GM21723 (cell line): Measurements from ENCODE around the gene KRTAP1-4.
"Not testable (repeated sequence)": the region's sequence is repeated elsewhere in the genome, so short reads cannot be mapped to it uniquely, and the experiment has no call there.

ENCODE experiments used
- ATAC-seq: cut with Tn5 transposase; IDR thresholded peaks from one replicate; pipeline ENCODE4 v1.9.1; 2021; ENCODE audit warnings: mild to moderate bottlenecking, moderate library complexity; ENCODE audit not compliant: unreplicated experiment

Gene KRTAP1-4

DNA sequence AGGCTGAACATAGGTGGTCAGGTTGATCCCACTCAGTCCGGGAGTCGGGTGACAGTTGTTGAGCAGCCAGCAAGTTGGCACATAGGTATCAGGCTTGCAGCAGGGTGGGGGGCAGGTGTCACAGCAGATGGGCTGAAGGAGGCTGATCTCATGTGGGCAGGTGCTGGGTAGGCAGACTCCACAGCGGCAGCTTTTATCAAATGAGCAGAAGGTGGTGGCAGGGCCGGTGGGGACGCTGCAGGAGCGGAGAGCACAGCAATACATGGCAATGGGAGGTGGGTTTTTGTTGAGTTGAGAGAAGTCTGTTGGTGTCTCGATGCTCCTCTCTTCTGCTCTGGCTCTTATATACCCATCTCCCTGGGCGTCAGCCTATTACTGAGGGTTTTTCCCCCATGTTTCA is 21.2 kb downstream of the KRTAP1-4 start, which contains the start of gene KRTAP3-1:
TSS of gene KRTAP3-1 (minus strand) at position 318 of the 400 bp plus-strand sequence. CDS start at position 264, 54 bp downstream.
- ATAC-seq = no peak

- ATAC-seq = no peak
These were observed 25.6 kb downstream of the KRTAP1-4 start for GRCh38 chr17:41004397-41004796.

DNA sequence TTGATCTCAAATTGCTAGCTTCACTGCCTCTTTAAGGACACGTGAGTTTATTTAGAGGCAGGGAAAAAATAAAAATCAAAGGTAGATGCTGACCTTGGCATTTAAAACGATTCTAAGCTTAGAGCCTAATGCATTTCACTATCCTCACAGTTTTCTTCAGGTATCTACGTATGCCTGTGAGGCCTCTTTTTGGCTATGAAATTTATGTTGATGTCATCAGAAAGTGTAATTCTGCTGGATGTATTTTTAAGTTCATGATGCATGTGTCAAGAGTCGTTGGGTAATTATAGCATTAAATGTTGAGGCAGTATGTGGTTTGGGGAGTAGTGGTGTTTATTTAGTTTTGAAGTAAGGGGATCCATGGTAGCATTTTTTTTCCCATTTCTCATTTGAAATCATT is 26.1 kb downstream of the KRTAP1-4 start:
- ATAC-seq = no peak

- no peak for ATAC-seq
These were observed 27.2 kb downstream of the KRTAP1-4 start for GRCh38 chr17:41002814-41003213.

DNA sequence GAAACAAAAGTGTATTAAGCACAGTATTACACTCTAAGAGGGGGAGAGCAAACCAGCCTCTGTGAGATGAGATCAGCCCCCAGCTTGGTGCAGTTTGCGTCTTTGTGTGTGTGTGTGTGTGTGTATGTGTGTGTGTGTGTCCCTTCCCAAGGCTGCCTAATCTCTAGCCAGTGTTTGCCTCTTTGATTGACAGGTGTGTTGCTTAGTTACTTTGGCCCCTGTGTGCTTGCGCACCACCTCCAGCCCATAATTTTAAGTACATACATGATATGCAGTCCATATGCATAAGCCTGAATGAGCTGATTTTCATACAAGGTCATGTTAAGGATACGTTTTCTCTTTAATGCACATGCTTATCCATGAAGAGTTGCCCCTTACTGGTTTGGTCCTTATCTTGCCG is 28.2 kb downstream of the KRTAP1-4 start:
- ATAC-seq = no peak

DNA sequence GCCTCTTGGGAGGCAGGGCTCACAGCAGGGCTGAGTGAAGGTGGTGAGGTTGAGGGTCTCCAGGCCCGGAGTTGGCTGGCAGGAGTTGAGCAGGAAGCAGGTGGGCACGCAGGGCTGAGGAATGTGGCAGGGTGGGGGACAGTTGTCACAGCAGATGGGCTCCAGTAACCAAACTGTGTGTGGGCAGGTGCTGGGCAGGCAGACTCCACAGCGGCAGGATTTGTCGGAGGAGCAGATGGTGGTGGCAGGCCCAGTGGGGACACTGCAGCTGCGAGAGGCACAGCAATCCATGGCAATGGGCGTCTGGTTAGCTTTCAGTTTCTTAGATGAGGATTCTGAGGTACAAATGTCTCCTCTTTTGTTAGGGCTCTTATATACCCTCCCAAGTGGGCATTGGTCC is 30.4 kb downstream of the KRTAP1-4 start, which contains the start of gene KRTAP3-2:
TSS of gene KRTAP3-2 (minus strand) at position 344 of the 400 bp plus-strand sequence. CDS start at position 291, 53 bp downstream.
- ATAC-seq = not testable (repeated sequence)

- no peak for ATAC-seq
These were observed 32.6 kb downstream of the KRTAP1-4 start for GRCh38 chr17:40997361-40997760.

GRCh38 chr17:40996829-40997228 is 33.2 kb downstream of the KRTAP1-4 start:
- no peak for ATAC-seq

DNA sequence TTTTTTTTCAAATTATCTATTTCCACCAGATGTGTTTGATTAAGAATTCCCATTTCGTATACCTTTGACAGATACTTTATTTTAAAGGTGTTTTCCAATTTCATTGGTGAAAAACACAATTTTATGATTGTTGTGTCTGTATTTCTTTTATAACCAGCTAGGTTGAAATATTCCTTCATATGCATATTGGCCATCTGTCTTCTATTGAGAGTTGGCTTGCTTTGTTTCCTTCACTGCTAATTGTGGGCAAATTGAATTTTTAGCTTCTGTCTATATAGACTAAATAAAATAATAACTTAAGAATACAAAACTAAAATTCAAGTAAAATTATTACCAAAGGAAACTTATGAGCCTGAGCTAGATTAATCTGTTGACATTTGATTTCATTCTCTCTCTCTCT is 34.9 kb downstream of the KRTAP1-4 start:
- ATAC-seq = no peak

DNA sequence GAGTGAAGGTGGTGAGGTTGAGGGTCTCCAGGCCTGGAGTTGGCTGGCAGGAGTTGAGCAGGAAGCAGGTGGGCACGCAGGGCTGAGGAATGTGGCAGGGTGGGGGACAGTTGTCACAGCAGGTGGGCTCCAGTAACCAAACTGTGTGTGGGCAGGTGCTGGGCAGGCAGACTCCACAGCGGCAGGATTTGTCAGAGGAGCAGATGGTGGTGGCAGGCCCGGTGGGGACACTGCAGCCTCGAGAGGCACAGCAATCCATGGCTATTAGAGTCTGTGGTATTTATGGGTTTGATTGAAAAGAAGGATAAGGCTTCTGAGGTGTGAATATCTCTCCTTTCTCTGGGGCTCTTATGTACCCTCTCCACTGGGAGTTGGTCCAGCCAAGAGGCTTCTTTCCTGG is 36.2 kb downstream of the KRTAP1-4 start, which contains the start of gene KRTAP3-3:
TSS of gene KRTAP3-3 (minus strand) at position 326 of the 400 bp plus-strand sequence. CDS start at position 259, 67 bp downstream.
- no peak for ATAC-seq

GRCh38 chr17:40993084-40993483 is 36.9 kb downstream of the KRTAP1-4 start:
- no peak for ATAC-seq

GRCh38 chr17:40992666-40993065 is 37.3 kb downstream of the KRTAP1-4 start:
- ATAC-seq = no peak

DNA sequence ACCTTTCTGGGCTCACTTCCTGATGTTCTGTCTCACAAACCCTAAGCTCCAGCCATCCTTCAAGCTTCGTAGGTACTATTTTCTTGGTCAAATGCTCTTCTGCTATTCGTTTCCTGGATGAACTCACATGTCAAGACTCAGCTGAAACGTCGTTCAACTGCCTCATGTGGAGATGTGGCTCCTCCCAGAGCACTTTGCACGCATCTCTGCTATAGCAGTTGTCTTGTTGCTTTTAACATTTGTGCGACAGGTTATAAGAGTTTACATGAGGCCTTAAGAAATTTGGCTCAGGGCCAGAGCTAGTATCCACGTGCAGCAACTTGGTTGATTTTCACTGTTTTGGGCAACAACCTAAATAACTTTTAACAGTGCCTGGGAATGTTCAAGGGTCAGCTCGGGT is 43.1 kb downstream of the KRTAP1-4 start:
- ATAC-seq = no peak

DNA sequence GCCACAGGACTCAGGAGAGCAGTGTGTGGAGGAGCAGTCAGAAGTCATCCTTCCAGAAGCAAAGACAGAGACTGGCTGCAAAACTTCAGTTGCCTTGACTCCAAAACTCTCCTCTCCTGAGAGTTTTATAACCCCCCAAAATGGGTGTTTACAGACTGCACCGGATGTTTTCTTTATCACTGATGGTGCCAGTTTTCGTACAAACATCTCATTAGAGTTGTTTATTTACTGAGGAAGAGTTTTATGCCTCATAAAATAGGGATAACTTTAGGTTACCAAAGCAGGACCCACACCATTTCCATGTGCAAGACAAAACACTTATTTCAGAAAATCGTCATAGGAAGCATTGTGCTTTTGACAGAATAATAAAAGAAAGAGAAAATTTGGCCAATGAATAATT is 45.8 kb downstream of the KRTAP1-4 start, which contains the start of gene KRT40:
TSS of gene KRT40 (minus strand) at position 101 of the 400 bp plus-strand sequence. CDS start at position 48, 53 bp downstream.
- no peak for ATAC-seq

GRCh38 chr17:40981115-40981514 is 48.9 kb downstream of the KRTAP1-4 start:
- ATAC-seq = no peak

DNA sequence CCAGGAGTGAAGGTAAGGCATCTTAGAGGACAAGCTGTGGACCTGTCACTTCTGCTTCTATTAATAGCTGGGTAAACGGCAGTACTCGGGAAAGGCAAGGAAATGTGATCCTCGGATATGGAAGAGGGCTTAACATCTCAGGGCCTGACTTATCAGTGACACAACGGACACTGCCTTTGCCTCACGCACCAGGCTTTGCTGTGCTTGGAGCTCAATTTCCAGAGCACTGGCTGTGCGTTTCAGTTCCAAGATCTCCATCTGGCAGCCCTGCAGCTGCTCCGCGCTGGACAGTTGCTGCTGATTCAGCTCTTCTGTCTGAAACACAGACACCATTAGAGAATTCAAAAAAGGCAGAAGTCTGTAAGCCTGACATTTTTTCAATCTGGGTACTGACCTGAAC is 49.4 kb downstream of the KRTAP1-4 start:
- no peak for ATAC-seq

GRCh38 chr17:40980117-40980516 is 49.9 kb downstream of the KRTAP1-4 start:
- ATAC-seq = no peak
